BJ (cell line): ENCODE measurements around the gene EFNA5. TPM values are rescaled to one million over a fixed set of nuclear protein-coding genes. Genes with fewer than 3 reads are reported as not detected.

Experiments
- CTCF ChIA-PET: fragments of 350-600 bp; formaldehyde crosslinking; extraction: SDS; loops from one replicate; lab custom pipeline; 2021; ENCODE audit warnings: antibody characterized with exemption, inconsistent platforms; lab: Yijun Ruan, JAX
- POLR2A ChIA-PET: fragments of 300-600 bp; sonication (Branson Sonifier 250); formaldehyde crosslinking; extraction: SDS; loops from one replicate; lab custom pipeline; 2021; ENCODE audit warnings: antibody characterized with exemption; lab: Charles Lee
- DNase-seq: peaks from one replicate; pipeline ENCODE4 v3.0.0-alpha.2; 2011; ENCODE audit warnings: low read depth
- H3K27me3 ChIP-seq: 2 replicates; pipeline ENCODE4 v1.6.0; 2011; ENCODE audit warnings: low read length; ENCODE audit not compliant: control insufficient read depth, insufficient read depth
- H3K36me3 ChIP-seq: 2 replicates; pipeline ENCODE4 v1.5.1; 2011; ENCODE audit warnings: low read length; ENCODE audit not compliant: control insufficient read depth, insufficient read depth
- H3K4me3 ChIP-seq: 2 replicates; pipeline ENCODE4 v1.5.1; 2011; ENCODE audit warnings: low read depth, mild to moderate bottlenecking, control low read depth, low read length
- polyA plus RNA-seq: library from polyadenylated mRNA; depleted of rRNA; stranded (reverse); fragments of >200 nt; gene quantifications from 2 replicates; pipeline ENCODE4 v1.2.3, GENCODE V29; 2011
- TF ChIP-seq, protein P1 (sequence below): IDR thresholded peaks from 2 replicates; pipeline ENCODE4 v1.5.1; 2011; ENCODE audit warnings: low read depth, mild to moderate bottlenecking, control low read depth, inconsistent platforms, low read length, moderate library complexity; ENCODE audit not compliant: insufficient read depth

The EFNA5 gene
- polyA plus RNA-seq, 1 experiment = 0.67 TPM

- TF ChIP-seq, protein P1, sequence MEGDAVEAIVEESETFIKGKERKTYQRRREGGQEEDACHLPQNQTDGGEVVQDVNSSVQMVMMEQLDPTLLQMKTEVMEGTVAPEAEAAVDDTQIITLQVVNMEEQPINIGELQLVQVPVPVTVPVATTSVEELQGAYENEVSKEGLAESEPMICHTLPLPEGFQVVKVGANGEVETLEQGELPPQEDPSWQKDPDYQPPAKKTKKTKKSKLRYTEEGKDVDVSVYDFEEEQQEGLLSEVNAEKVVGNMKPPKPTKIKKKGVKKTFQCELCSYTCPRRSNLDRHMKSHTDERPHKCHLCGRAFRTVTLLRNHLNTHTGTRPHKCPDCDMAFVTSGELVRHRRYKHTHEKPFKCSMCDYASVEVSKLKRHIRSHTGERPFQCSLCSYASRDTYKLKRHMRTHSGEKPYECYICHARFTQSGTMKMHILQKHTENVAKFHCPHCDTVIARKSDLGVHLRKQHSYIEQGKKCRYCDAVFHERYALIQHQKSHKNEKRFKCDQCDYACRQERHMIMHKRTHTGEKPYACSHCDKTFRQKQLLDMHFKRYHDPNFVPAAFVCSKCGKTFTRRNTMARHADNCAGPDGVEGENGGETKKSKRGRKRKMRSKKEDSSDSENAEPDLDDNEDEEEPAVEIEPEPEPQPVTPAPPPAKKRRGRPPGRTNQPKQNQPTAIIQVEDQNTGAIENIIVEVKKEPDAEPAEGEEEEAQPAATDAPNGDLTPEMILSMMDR = no peak
- Histone ChIP-seq H3K27me3 (no peaks in the 10 kb centered on the region), H3K4me3 (no peak overlapping the region), H3K36me3 (no peaks in the 10 kb centered on the region)
- POLR2A ChIA-PET = no interaction called here
- no peak for DNase-seq
- CTCF ChIA-PET = interaction anchor here (0.6 kb wide), 1 partner anchor 32 kb away, joined by 4 read pairs; no protein-coding TSS in a partner anchor
Measured at GRCh38 chr5:107589520-107590193, 81.1 kb downstream of the EFNA5 start.

DNA sequence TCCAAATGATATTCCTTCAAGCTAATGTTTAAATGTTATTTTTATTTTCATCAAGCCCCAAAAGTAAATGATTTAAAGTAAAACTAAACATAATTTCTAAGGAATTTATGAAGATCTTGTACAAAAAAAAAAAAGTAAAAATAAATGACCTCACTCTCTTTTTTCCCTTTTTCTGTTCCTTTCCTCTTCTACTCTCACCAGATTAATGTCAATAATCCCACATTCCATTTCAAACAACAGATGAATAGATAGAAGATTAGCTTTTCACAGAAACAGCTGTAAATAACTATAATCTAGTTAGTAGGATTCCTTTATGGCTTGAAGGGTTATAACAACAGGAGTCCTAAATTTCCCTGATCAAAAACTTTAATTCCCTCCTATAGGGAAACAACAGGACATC is 88.1 kb downstream of the EFNA5 start:
- no peak overlapping the region for H3K4me3 ChIP-seq
- TF ChIP-seq, protein P1 = no peak
- no peak for DNase-seq
- CTCF ChIA-PET = interaction anchor here (3.2 kb wide), 1 partner anchor 11 kb away, joined by 21 read pairs; no protein-coding TSS in a partner anchor
- POLR2A ChIA-PET = no interaction called here
- no peaks in the 10 kb centered on the region for H3K27me3 ChIP-seq
- H3K36me3 ChIP-seq = no peaks in the 10 kb centered on the region

- Histone ChIP-seq H3K27me3 (no peaks in the 10 kb centered on the region), H3K36me3 (no peaks in the 10 kb centered on the region), H3K4me3 (no peak overlapping the region)
- TF ChIP-seq, protein P1 = no peak
- no peak for DNase-seq
- CTCF ChIA-PET = interaction anchor here (3.2 kb wide), 1 partner anchor 10 kb away, joined by 21 read pairs; no protein-coding TSS in a partner anchor
- POLR2A ChIA-PET = no interaction called here
Measured at GRCh38 chr5:107580889-107581820, 89.6 kb downstream of the EFNA5 start.

DNA sequence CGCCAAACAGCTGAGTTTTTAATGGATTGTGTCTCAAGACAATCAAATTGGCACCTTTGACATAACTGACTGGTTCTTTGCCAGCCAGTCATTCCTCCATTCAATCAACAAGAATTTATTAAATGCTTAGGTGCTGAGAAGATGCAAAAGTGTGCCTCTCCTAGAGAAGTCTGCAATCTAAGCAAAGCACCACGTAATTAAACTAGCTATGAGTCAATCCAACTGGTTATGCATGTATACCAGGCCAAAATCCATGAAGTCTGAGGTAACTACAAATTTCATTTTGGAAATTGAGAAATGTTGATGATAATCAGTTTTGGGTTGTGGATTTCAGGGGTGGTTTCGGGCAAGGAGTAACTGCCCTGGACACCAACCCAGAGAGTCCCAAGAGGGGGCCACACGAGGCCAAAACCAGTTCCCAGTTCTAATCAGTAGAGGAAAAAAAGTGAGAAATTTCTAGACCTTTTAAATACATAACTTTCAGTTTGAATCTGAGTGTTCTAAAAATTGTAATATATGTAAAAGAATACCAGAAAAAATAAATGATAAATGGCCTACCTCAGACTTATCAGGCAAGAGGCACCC is 92.6 kb downstream of the EFNA5 start:
- TF ChIP-seq, protein P1 = no peak
- POLR2A ChIA-PET = interaction anchor here (0.6 kb wide), 1 partner anchor 10 kb away, joined by 3 read pairs; no protein-coding TSS in a partner anchor
- H3K4me3 ChIP-seq = no peak overlapping the region
- DNase-seq = no peak
- no peaks in the 10 kb centered on the region for H3K36me3 ChIP-seq
- no peaks in the 10 kb centered on the region for H3K27me3 ChIP-seq
- CTCF ChIA-PET = no interaction called here
